T47D (cell line): ENCODE results near the gene BLACAT1.
A peak's percentile ranks its signal among the peaks of the same experiment; 100 is the strongest.

Source experiments
- DNase-seq, 2 experiments: peaks; one replicate each; pipeline versions ENCODE4 v3.0.0 to v3.0.0-alpha.2; 2011 to 2012; ENCODE audit warnings: low read depth in 1 of 2, low spot score in 1 of 2
- JUND ChIP-seq: IDR thresholded peaks from 2 replicates; pipeline ENCODE4 v1.6.1; 2012; ENCODE audit warnings: low read depth
- in situ Hi-C: cut with HindIII; loops from 2 replicates; pipeline ENCODE4 v1.10.0; 2016; ENCODE audit warnings: low sequenced_read_pairs, low pct_unique_long_range_greater_than_20kb

Gene BLACAT1

DNA sequence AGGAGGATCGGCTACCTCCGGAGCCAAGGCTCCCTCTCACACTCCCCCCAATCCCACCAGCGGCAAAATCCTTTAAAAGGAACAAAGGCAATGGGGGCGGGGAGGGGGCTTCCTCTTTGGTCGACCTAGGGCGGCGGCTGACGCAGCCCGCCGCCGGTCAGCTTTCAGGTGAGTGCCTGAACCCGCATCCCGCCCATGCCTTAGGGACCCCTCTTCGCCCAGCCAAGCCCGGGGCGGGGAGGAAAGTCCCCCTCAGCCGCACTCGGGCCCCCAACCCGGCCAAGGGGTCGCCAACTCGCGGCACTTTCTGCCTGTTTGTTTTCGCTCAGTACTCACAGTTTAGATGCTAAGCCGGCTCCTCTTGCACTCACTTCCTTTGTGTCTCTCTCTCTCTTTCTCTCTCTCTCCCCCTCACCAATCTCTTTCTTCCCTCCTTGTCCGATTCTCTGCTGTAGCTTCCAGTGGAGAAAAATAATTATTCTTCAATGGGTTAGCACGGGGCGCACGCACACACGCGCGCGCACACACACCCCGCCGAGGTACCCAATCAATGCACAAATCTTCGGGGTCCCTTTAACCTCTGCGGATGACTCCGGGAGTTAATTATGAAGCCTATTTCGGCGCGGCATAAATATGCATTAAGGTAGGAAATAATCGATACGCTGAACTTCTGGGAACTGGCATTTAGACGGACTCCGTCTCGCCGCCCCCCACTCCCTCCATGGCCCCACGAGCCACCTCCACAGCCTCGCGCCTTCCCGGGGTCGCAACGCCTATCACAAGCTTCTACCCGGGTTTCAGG is at the start of gene BLACAT1:
TSS of gene BLACAT1 (minus strand) at position 465 of the 802 bp plus-strand sequence.
- in situ Hi-C loops, result no loop called here
- no peak for DNase-seq
- TF ChIP-seq JUND, result no peak

- DNase-seq, result peak in 1 of 2 experiments; percentile 31
- in situ Hi-C loops, result no loop called here
- no peak for TF ChIP-seq JUND
Measured at GRCh38 chr1:205505076-205505729, 49.4 kb upstream of the BLACAT1 start.

DNA sequence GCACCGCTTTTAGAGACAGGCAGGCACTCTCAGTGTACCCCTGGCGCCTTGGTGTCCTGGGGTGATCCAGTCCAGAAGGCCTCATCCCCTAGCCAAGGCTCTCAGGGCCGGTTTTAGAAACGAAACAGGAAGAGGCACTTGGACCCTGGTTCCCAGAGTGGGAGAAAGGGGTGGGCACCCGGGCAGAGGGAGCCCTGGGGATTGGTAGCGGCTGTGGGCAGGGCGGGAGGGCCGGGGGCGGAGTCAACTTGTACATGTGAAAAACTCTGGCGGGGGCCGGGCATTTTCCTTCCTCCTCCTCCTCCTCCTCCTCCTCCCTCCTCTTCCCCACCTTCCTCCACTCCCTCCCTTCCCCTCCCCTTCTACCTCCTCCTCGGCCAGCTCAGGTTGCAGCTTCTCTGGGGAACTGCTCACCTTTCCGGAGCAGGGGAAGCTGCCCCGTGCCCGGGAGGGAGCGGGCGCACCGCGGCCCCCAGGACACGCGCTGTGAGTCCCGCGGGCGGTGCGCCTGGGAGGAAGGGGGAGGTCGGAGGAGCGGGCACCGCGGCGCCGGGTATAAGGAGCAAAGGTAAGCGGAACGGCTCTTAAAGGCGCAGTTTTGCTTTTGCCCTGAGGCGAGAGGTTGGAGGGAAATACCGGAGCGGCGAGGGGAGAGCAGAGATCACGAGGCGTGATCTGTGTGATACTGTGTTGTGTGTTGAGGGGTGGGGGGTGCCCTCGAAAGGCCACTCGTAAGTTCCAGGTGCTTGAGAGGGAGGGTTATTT is 48.6 kb upstream of the BLACAT1 start, which contains the start of gene CDK18:
TSS of gene CDK18 (plus strand) at position 359 of the 765 bp plus-strand sequence. CDS start 18,499 bp downstream, outside the sequence.
- DNase-seq, result peak; percentile 91 to 98

DNA sequence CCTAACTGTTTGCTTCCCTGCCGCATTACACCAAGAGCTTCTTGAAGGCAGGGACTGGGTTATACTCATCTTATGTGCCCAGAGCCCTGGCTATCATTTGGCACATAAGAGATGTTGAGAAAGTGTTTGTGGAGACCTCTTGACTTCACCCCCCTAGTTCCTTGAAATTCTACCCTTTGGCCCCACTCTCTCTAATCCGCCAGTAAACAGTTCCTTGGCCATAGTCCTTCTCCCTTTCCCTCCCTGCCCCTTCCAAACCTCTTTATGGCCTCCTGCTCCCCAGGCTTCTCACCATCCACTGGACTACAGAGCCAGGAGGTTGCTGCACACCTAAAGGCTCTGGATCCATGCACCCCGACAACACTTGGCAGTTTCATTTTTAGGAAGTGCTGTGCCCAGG is 47.1 kb upstream of the BLACAT1 start:
- in situ Hi-C loops, result no loop called here
- no peak for DNase-seq
- no peak for TF ChIP-seq JUND

More for the DNA sequence above, 48.6 kb upstream of the BLACAT1 start, which contains the start of gene CDK18:
- TF ChIP-seq JUND, result no peak
- in situ Hi-C loops, result no loop called here

GRCh38 chr1:205502111-205502810 is 46.4 kb upstream of the BLACAT1 start:
- DNase-seq, result no peak
- TF ChIP-seq JUND, result no peak
- in situ Hi-C loops, result no loop called here

- TF ChIP-seq JUND, result no peak
- in situ Hi-C loops, result no loop called here
- no peak for DNase-seq
Measured at GRCh38 chr1:205500240-205501233, 44.7 kb upstream of the BLACAT1 start.

DNA sequence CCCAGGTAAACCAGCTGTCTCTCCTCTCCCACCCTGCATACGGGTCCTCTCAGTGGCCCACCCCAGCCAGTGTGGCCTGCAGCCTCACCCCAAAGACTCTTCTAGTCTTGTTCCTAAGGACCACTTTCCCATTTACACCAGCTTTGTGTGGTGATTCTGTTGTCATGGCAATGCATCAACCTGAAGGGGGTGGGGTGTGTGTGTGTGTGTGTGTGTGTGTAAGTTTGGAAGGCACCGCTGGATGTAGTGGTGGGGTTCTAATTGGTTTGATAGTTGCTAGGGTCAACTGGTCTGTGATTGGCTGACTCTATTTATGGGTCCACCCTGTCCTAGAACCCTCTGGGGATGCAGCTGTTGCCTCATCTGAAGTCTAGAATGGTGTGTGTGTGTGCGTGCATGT is 43.9 kb upstream of the BLACAT1 start:
- no peak for DNase-seq
- in situ Hi-C loops, result no loop called here
- no peak for TF ChIP-seq JUND

DNA sequence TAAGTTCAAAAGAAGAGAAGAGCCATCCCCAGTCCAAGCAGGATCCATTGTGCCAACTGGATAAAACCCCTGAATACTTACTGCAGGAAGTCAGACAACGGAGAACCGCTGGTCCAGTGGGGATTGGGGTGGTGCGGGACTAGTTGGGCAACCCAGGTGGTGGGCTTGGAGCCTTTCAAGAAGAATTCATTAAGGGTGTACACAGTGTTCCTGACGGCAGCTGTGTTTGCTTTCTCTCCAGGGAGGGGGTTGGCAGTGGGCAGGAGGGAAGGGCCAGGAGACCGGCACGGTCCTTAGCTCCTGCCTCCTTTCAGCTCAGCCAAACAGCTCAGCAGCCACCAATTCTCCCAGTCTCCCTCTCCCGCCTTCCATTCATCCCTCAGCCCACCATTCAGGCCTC is 41.5 kb upstream of the BLACAT1 start:
- in situ Hi-C loops, result no loop called here
- no peak for DNase-seq
- no peak for TF ChIP-seq JUND

DNA sequence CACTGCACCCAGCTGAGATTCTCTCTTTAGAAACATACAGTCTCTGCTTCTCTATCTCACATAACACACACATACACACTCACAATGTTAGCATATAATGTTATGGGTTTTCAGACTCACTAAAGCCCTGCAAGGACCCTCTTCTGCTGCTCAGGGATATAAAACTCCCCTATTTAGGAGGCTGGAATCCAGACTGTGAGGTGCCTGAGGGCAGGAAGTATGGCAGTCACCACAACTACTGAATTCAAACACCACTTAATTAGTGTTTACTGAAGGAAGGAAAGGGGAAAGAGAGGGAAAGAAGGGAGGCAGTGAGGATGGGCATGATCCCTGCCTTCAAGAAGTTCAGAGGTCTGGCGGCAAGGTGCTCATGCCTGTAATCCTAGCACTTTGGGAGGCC is 40.8 kb upstream of the BLACAT1 start:
- in situ Hi-C loops, result no loop called here
- TF ChIP-seq JUND, result no peak
- DNase-seq, result no peak

GRCh38 chr1:205495237-205495823 is 39.5 kb upstream of the BLACAT1 start:
- in situ Hi-C loops, result no loop called here
- no peak for DNase-seq
- TF ChIP-seq JUND, result no peak

DNA sequence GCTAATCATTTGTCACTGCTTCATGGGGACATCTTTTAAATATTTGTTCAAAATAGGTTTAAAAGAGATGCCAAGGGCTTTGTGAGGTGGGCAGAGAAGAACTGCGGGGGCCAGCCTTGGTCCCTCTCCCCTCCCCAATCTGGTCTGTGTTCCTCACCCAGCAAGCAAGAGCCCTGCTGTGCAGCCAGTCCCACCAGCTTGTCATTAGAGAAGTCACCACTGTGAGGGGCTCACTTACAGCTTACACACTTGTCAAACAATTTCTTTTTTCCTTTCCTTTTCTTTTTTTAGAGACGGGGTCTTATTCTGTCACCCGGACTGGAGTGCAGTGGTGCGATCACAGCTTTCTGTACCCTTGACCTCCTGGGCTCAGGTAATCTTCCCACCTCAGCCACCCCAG is 38.3 kb upstream of the BLACAT1 start:
- TF ChIP-seq JUND, result no peak
- in situ Hi-C loops, result no loop called here
- DNase-seq, result no peak
